OCI-LY3 (cell line): ENCODE results near the gene KIRREL1.

Experiments used
- H2AFZ ChIP-seq: fragments of 200-600, 300-600 bp; shearing (Covaris generic); 2 replicates; pipeline ENCODE4 v1.6.0; 2014; ENCODE audit warnings: antibody characterized with exemption, low read depth, low read length
- H3K27ac ChIP-seq: fragments of 200-600, 300-600 bp; sonication (generic); 2 replicates; pipeline ENCODE4 v1.5.1; 2014; ENCODE audit warnings: mild to moderate bottlenecking, low read length, moderate library complexity, mixed read lengths
- H3K27me3 ChIP-seq: fragments of 200-600, 300-600 bp; sonication (generic); 2 replicates; pipeline ENCODE4 v1.6.1; 2014; ENCODE audit warnings: low read depth, low read length, mixed read lengths
- H3K36me3 ChIP-seq: fragments of 200-600, 300-600 bp; sonication (generic); replicated peaks from 2 replicates; pipeline ENCODE3; 2014; ENCODE audit warnings: low read depth, low read length, mixed read lengths
- H3K4me1 ChIP-seq: fragments of 300-600, 200-600 bp; sonication (generic); 2 replicates; pipeline ENCODE4 v1.6.1; 2014; ENCODE audit warnings: low read length, mixed read lengths
- H3K4me2 ChIP-seq: fragments of 200-600, 300-600 bp; sonication (generic); 2 replicates; pipeline ENCODE4 v1.6.1; 2014; ENCODE audit warnings: low read length, mixed read lengths
- H3K4me3 ChIP-seq: fragments of 300-600, 200-600 bp; sonication (generic); 2 replicates; pipeline ENCODE4 v1.5.1; 2014; ENCODE audit warnings: antibody characterized with exemption, mild to moderate bottlenecking, low read length, moderate library complexity
- H3K79me2 ChIP-seq: fragments of 300-600, 200-600 bp; shearing (Covaris generic); 2 replicates; pipeline ENCODE4 v1.6.1; 2014; ENCODE audit warnings: mild to moderate bottlenecking, low read length, mixed read lengths
- H3K9ac ChIP-seq: fragments of 300-600, 200-600 bp; shearing (Covaris generic); 2 replicates; pipeline ENCODE4 v1.6.0; 2014; ENCODE audit warnings: mild to moderate bottlenecking, low read length, moderate library complexity
- H3K9me3 ChIP-seq: fragments of 200-600, 300-600 bp; shearing (Covaris generic); 2 replicates; pipeline ENCODE4 v1.6.1; 2014; ENCODE audit warnings: low read length, mixed read lengths; ENCODE audit not compliant: insufficient read depth
- H4K20me1 ChIP-seq: fragments of 200-600, 300-600 bp; sonication (generic); 2 replicates; pipeline ENCODE4 v1.6.1; 2016; ENCODE audit warnings: low read length, mixed read lengths; ENCODE audit not compliant: insufficient read depth
- EZH2phosphoT487 ChIP-seq: fragments of 200-600 bp; shearing (Covaris generic); IDR thresholded peaks from 2 replicates; pipeline ENCODE4 v1.6.1; 2018; ENCODE audit warnings: antibody characterized with exemption, mixed run types, low read depth
- TF ChIP-seq, protein P1 (sequence below): fragments of 200-600, 300-600 bp; sonication (generic); IDR thresholded peaks from 2 replicates; pipeline ENCODE4 v1.5.1; 2014; ENCODE audit warnings: antibody characterized with exemption, low read length, low read depth

The KIRREL1 gene

GRCh38 chr1:158038793-158039192 lies 45.3 kb downstream of the KIRREL1 start:
- TF ChIP-seq, protein P1, sequence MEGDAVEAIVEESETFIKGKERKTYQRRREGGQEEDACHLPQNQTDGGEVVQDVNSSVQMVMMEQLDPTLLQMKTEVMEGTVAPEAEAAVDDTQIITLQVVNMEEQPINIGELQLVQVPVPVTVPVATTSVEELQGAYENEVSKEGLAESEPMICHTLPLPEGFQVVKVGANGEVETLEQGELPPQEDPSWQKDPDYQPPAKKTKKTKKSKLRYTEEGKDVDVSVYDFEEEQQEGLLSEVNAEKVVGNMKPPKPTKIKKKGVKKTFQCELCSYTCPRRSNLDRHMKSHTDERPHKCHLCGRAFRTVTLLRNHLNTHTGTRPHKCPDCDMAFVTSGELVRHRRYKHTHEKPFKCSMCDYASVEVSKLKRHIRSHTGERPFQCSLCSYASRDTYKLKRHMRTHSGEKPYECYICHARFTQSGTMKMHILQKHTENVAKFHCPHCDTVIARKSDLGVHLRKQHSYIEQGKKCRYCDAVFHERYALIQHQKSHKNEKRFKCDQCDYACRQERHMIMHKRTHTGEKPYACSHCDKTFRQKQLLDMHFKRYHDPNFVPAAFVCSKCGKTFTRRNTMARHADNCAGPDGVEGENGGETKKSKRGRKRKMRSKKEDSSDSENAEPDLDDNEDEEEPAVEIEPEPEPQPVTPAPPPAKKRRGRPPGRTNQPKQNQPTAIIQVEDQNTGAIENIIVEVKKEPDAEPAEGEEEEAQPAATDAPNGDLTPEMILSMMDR, result no peak
- no peak for TF ChIP-seq EZH2phosphoT487
- H3K9me3 ChIP-seq, result no peaks in the 10 kb centered on the region
- H3K9ac ChIP-seq, result no peak overlapping the region
- H3K79me2 ChIP-seq, result no peaks in the 10 kb centered on the region
- no peaks in the 10 kb centered on the region for H3K36me3 ChIP-seq
- no peak overlapping the region for H3K4me2 ChIP-seq
- H3K4me1 ChIP-seq, result no peaks in the 10 kb centered on the region
- H4K20me1 ChIP-seq, result no peaks in the 10 kb centered on the region
- no peak overlapping the region for H3K4me3 ChIP-seq
- no peak overlapping the region for H3K27ac ChIP-seq
- peaks cover 46% of the 10 kb centered on the region for H3K27me3 ChIP-seq
- H2AFZ ChIP-seq, result no peak overlapping the region

- H3K4me2 ChIP-seq, result no peak overlapping the region
Measured at GRCh38 chr1:158039380-158039779, 45.9 kb downstream of the KIRREL1 start.

DNA sequence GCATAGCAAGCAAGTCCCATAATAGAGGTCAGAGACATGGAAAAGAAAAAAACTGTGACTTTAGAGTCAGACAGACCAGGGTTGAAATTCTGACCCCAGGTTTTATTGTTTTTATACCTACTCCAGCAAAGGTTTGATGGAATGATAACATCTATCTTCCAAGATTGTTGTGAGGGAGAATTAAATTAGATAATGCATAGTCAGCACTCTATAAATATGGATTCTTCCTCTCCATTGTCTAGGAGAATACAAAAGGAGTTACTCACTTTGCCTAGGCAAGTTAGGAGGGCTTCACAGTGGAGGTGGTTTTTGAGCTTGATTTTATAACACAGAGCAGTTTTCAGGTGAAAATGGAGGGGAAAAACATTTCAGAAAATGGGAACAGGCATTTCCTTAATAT lies 46.9 kb downstream of the KIRREL1 start:
- no peaks in the 10 kb centered on the region for H3K4me1 ChIP-seq
- no peak overlapping the region for H3K27ac ChIP-seq
- no peaks in the 10 kb centered on the region for H4K20me1 ChIP-seq
- no peak overlapping the region for H3K9ac ChIP-seq
- H3K27me3 ChIP-seq, result peaks cover 55% of the 10 kb centered on the region
- no peak overlapping the region for H2AFZ ChIP-seq
- H3K9me3 ChIP-seq, result no peaks in the 10 kb centered on the region
- H3K4me3 ChIP-seq, result no peak overlapping the region
- H3K4me2 ChIP-seq, result no peak overlapping the region
- no peaks in the 10 kb centered on the region for H3K79me2 ChIP-seq
- no peaks in the 10 kb centered on the region for H3K36me3 ChIP-seq
- no peak for TF ChIP-seq EZH2phosphoT487
- TF ChIP-seq, protein P1, result no peak

More at GRCh38 chr1:158039380-158039779, 45.9 kb downstream of the KIRREL1 start:
- Histone ChIP-seq H3K79me2 (no peaks in the 10 kb centered on the region), H3K4me1 (no peaks in the 10 kb centered on the region), H3K4me3 (no peak overlapping the region), H2AFZ (no peak overlapping the region), H3K9me3 (no peaks in the 10 kb centered on the region), H4K20me1 (no peaks in the 10 kb centered on the region), H3K36me3 (no peaks in the 10 kb centered on the region), H3K27ac (no peak overlapping the region), H3K27me3 (peaks cover 50% of the 10 kb centered on the region), H3K9ac (no peak overlapping the region)
- TF ChIP-seq, protein P1, result no peak
- no peak for TF ChIP-seq EZH2phosphoT487

DNA sequence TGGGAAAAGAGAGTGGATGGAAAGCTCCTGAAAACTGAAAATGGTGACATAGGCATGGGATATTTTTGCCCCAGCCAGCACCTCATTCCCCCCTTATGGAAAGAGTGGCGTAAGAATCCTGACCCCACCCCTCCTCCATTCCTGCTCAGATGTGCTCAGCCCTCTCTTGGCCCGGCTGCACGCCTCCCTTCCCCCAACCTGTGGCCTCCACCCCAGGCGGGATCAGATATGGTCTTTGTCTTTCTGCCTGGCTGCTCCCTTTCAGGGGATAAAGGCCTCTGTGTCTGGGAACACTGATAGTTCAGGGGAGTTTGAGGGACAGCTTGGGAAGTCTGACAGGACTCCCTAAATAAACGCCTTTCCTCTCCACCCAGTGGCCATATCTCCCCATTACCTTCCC lies 49.8 kb downstream of the KIRREL1 start:
- no peak overlapping the region for H3K27ac ChIP-seq
- H3K4me1 ChIP-seq, result no peaks in the 10 kb centered on the region
- no peak overlapping the region for H3K4me2 ChIP-seq
- H3K4me3 ChIP-seq, result no peak overlapping the region
- no peaks in the 10 kb centered on the region for H3K79me2 ChIP-seq
- H3K9me3 ChIP-seq, result no peaks in the 10 kb centered on the region
- H3K9ac ChIP-seq, result no peak overlapping the region
- no peaks in the 10 kb centered on the region for H3K36me3 ChIP-seq
- H4K20me1 ChIP-seq, result no peaks in the 10 kb centered on the region
- H2AFZ ChIP-seq, result no peak overlapping the region
- peaks cover 73% of the 10 kb centered on the region for H3K27me3 ChIP-seq
- TF ChIP-seq, protein P1, result no peak
- TF ChIP-seq EZH2phosphoT487, result no peak
